HepG2 (cell line): Measurements from ENCODE around the gene SMG5. TPM values are rescaled to one million over a fixed set of nuclear protein-coding genes. Genes with fewer than 3 reads are reported as not detected.

Experiments used
- CCAR2 ChIP-seq: fragments of 200-400 bp; formaldehyde crosslinking; optimal IDR thresholded peaks from 2 replicates; pipeline ENCODE3; 2018; ENCODE audit warnings: low read depth, mild to moderate bottlenecking, low read length, moderate library complexity
- ETV5 ChIP-seq: IDR thresholded peaks from 2 replicates; pipeline ENCODE4 v1.6.1; 2018; ENCODE audit warnings: missing biosample characterization, missing genetic modification reagents, inconsistent platforms, borderline replicate concordance
- GATA4 ChIP-seq: sonication (generic); IDR thresholded peaks from 2 replicates; pipeline ENCODE4 v1.6.1; 2016; ENCODE audit warnings: antibody characterized with exemption, low read depth, borderline replicate concordance
- GPBP1L1 ChIP-seq: sonication (generic); formaldehyde crosslinking; IDR thresholded peaks from 2 replicates; pipeline ENCODE4 v1.5.0; 2020; ENCODE audit warnings: mild to moderate bottlenecking, missing genetic modification reagents
- MIER2 ChIP-seq: IDR thresholded peaks from 2 replicates; pipeline ENCODE4 v1.6.1; 2016; ENCODE audit warnings: missing biosample characterization, missing genetic modification reagents
- PCBP2 ChIP-seq: fragments of 200-400 bp; formaldehyde crosslinking; optimal IDR thresholded peaks from 2 replicates; pipeline ENCODE3; 2018; ENCODE audit warnings: low read length, low read depth; ENCODE audit not compliant: poor library complexity, severe bottlenecking
- TEAD3 ChIP-seq: optimal IDR thresholded peaks from 2 replicates; pipeline ENCODE3; 2016; ENCODE audit warnings: borderline replicate concordance
- THAP9 ChIP-seq: sonication (generic); formaldehyde crosslinking; IDR thresholded peaks from 2 replicates; pipeline ENCODE4; 2020; ENCODE audit warnings: missing genetic modification reagents, mild to moderate bottlenecking, borderline replicate concordance
- ZFP37 ChIP-seq: sonication (generic); formaldehyde crosslinking; IDR thresholded peaks from 2 replicates; pipeline ENCODE4 v1.4.0; 2020; ENCODE audit warnings: missing genetic modification reagents, borderline replicate concordance
- ZMYM4 ChIP-seq: sonication (generic); formaldehyde crosslinking; IDR thresholded peaks from 2 replicates; pipeline ENCODE4 v1.8.1; 2023; ENCODE audit warnings: mild to moderate bottlenecking, missing genetic modification reagents
- ZNF205 ChIP-seq: IDR thresholded peaks from 2 replicates; pipeline ENCODE4 v1.6.1; 2018; ENCODE audit warnings: missing biosample characterization, missing genetic modification reagents
- ZNF713 ChIP-seq: sonication (generic); formaldehyde crosslinking; IDR thresholded peaks from 2 replicates; pipeline ENCODE4 v1.4.0; 2020; ENCODE audit warnings: mild to moderate bottlenecking, missing genetic modification reagents
- polyA plus RNA-seq, 8 experiments: library from polyadenylated mRNA; depleted of rRNA in 3 of 8; stranded (reverse) in 7 of 8; unstranded in 1 of 8; fragments of >200 nt; fragmentation: Illumina TruSeq in 4 of 8; extraction: Trizol in 4 of 8; gene quantifications; 2 replicates each; pipeline versions ENCODE4 v1.2.1 to v1.2.3, GENCODE V29; 2011 to 2016; ENCODE audit warnings: low read depth in 4 of 8, missing spikeins in 1 of 8, mixed read lengths in 1 of 8; ENCODE audit not compliant: insufficient read depth in 1 of 8
- total RNA-seq, 5 experiments: library from RNA; depleted of rRNA; stranded (reverse); fragments of >200 nt; fragmentation: Illumina TruSeq; extraction: Trizol; gene quantifications; 2 replicates each; pipeline ENCODE4 v1.2.3, GENCODE V29; 2016; ENCODE audit warnings: low read depth in 1 of 5
- TF ChIP-seq, protein P1 (sequence below): sonication (generic); formaldehyde crosslinking; IDR thresholded peaks from one replicate; pipeline ENCODE4 v1.5.1; 2020; ENCODE audit warnings: mild to moderate bottlenecking, missing genetic modification reagents; ENCODE audit errors: not compliant biosample characterization
- TF ChIP-seq, protein P2 (sequence below): sonication (generic); formaldehyde crosslinking; IDR thresholded peaks from 2 replicates; pipeline ENCODE4 v1.4.0; 2020; ENCODE audit warnings: mild to moderate bottlenecking, missing genetic modification reagents

SMG5 gene
- total and polyA plus RNA-seq, 2 of the 13 experiments (the other 11 are each of a cell fraction or from before 2014, with no cell fraction given) = 50.5 to 84.0 TPM

DNA sequence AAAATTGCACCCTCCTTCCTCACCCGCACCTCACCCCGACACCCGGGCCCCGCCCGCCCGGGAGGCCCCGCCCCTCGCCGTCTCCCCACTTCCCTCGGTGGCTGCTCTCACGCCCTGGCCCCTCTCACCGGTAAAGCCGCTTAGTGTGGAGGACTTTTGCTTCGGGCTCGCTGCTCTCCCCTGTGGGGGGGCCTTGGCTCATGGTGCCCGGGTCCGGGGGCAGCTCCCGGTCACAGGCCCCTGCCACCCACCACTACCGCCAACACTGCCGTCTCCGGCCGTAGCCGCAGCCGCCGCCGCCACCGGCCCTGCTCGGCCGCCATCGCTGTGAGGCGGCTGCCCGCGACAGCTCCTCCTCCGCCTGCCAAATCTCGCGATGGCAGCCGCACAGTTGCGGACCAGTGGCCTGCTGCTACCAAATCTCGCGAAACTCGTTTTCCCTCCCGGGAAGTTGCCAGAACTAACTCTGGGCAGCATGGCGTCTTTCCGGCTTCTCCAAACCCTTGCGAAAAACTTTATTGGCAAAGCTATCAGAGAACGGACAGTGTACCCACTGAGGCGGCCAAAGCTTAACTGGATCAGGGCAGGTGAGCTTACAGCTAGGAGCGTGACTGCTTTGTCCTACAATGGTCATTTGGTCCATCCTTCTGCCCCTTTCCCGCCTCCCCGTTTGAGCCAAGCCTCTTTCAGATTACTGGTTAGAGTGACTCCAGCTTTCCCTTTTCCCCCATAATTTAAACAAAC lies at the start of gene SMG5 (continued):
- TF ChIP-seq, protein P1, sequence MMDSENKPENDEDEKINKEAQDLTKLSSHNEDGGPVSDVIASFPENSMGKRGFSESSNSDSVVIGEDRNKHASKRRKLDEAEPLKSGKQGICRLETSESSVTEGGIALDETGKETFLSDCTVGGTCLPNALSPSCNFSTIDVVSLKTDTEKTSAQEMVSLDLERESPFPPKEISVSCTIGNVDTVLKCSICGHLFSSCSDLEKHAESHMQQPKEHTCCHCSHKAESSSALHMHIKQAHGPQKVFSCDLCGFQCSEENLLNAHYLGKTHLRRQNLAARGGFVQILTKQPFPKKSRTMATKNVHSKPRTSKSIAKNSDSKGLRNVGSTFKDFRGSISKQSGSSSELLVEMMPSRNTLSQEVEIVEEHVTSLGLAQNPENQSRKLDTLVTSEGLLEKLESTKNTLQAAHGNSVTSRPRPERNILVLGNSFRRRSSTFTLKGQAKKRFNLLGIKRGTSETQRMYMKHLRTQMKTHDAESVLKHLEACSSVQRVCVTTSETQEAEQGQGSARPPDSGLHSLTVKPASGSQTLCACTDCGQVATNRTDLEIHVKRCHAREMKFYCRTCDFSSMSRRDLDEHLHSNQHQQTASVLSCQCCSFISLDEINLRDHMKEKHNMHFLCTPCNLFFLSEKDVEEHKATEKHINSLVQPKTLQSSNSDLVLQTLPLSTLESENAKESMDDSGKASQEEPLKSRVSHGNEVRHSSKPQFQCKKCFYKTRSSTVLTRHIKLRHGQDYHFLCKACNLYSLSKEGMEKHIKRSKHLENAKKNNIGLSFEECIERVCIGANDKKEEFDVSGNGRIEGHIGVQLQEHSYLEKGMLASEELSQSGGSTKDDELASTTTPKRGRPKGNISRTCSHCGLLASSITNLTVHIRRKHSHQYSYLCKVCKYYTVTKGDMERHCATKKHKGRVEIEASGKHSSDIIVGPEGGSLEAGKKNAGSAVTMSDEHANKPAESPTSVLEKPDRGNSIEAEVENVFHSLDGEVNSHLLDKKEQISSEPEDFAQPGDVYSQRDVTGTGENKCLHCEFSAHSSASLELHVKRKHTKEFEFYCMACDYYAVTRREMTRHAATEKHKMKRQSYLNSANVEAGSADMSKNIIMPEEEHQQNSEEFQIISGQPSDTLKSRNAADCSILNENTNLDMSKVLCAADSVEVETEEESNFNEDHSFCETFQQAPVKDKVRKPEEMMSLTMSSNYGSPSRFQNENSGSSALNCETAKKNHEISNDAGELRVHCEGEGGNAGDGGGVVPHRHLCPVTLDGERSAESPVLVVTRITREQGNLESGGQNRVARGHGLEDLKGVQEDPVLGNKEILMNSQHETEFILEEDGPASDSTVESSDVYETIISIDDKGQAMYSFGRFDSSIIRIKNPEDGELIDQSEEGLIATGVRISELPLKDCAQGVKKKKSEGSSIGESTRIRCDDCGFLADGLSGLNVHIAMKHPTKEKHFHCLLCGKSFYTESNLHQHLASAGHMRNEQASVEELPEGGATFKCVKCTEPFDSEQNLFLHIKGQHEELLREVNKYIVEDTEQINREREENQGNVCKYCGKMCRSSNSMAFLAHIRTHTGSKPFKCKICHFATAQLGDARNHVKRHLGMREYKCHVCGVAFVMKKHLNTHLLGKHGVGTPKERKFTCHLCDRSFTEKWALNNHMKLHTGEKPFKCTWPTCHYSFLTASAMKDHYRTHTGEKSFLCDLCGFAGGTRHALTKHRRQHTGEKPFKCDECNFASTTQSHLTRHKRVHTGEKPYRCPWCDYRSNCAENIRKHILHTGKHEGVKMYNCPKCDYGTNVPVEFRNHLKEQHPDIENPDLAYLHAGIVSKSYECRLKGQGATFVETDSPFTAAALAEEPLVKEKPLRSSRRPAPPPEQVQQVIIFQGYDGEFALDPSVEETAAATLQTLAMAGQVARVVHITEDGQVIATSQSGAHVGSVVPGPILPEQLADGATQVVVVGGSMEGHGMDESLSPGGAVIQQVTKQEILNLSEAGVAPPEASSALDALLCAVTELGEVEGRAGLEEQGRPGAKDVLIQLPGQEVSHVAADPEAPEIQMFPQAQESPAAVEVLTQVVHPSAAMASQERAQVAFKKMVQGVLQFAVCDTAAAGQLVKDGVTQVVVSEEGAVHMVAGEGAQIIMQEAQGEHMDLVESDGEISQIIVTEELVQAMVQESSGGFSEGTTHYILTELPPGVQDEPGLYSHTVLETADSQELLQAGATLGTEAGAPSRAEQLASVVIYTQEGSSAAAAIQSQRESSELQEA (CRISPR knock-in tag) = peak; percentile 63
- TF ChIP-seq GATA4 (no peak), THAP9 (CRISPR knock-in tag) (peak; percentile 98), PCBP2 (no peak), ETV5 (CRISPR knock-in tag) (peak; percentile 96), GPBP1L1 (CRISPR knock-in tag) (no peak), TEAD3 (peak; percentile 31), ZNF205 (peak; percentile 58; the same call in 1 of the 2 replicates), ZFP37 (CRISPR knock-in tag) (0 out of 2 replicates have a peak, but pooled peaks have one; percentile 33), MIER2 (CRISPR knock-in tag) (0 out of 2 replicates have a peak, but pooled peaks have one; percentile 25), ZMYM4 (CRISPR knock-in tag) (peak; percentile 91), ZNF713 (CRISPR knock-in tag) (no peak), CCAR2 (peak; percentile 77)
- TF ChIP-seq, protein P2, sequence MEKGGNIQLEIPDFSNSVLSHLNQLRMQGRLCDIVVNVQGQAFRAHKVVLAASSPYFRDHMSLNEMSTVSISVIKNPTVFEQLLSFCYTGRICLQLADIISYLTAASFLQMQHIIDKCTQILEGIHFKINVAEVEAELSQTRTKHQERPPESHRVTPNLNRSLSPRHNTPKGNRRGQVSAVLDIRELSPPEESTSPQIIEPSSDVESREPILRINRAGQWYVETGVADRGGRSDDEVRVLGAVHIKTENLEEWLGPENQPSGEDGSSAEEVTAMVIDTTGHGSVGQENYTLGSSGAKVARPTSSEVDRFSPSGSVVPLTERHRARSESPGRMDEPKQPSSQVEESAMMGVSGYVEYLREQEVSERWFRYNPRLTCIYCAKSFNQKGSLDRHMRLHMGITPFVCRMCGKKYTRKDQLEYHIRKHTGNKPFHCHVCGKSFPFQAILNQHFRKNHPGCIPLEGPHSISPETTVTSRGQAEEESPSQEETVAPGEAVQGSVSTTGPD (CRISPR knock-in tag) = no peak
